ENCODE results near the gene PDGFB.

PDGFB gene

DNA sequence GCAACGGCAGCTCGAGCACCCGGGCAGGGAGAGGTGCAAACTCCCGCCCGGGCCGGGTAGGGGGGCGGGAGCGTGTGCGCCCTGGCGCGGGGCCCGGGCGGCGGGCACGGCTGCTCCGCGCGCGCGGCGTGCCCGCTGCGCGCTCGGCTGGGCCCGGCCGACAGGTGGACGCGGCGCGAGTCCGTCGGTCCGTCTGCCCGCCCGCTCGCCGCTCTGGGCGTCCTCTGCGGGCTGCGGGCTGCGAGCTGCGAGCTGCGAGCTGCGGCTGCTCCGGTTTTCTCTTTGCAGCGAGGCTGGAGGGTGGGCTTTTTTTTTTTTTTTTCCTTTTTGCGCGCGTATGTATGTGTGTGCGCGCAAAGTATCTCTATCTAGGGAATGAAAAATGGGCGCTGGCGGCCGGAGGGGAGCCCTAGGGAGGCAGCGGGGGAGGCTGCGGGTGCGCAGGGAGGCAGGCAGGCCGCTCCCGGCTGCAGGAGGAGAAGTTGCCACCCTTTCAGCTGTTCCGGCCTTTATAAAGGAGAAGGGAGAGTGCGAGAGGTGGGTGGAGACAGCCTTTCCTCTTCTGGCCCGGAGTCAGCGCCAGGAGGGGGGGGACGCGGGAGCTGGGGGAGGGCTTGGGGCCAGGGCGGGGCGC, at the start of gene PDGFB:
Gene PDGFB (minus strand): TSS at position 487 of the 634 bp plus-strand sequence. CDS start 1,019 bp downstream, outside the sequence.
- no peak for DNase-seq (ENCODE audit: low read depth in 1 of 2, low spot score in 1 of 2)

DNA sequence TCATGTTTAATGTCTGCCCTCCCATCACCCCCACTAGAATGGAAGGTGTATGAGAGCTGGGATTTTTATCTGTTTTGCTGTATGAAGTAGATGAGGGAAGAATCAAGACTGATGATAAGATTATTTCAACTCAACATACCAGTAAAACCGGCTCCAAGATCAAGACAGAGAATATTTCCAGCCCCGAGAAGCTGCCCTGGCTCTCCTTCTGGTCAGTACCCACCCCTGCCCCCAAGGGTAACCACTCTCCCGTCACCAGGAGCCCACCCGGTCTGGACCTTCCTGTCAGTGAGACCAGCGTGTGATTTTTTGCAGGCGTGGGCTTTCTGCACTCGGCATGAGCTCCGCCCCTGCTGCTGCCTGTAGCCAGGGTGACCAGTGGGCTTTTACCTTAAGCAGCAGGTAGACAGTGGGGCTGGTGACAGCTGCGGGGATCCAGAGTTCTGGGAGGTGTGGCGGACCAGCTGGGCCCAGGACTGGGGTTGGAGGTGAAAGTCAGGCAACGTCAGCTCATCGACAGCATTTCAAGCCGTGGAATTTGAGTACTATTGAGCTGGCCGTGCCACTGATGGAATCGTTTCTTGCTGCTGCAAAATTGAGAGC, 49.1 kb upstream of the PDGFB start:
- DNase-seq (ENCODE audit: low read depth in 1 of 2, low spot score in 1 of 2), result no peak

DNA sequence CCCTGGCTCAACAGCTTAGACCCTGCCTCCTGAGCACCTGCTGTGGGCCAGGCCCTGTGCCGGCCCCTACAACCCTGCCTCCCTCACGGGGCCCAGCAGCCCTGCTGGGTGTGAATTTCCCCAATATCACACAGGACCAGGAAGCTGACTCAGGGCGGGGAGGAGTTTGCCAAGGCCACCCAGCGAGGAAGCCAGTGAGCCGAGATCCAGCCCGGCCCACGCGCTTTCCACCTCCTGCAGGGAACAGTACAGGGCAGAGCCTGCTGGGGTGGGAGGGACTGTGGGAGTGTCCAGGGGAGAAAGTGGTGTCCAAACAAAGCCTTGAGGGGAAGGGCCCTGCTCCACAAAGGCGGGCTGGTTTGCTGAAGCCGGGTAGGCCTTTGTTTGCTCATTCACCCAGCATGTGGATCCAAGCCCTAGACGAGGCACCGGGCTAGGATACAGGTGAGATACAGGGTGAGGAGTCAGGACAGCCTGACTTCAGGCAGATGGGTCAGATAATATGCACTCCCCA, 47.8 kb upstream of the PDGFB start:
- DNase-seq (ENCODE audit: low read depth in 1 of 2, low spot score in 1 of 2), result no peak

DNA sequence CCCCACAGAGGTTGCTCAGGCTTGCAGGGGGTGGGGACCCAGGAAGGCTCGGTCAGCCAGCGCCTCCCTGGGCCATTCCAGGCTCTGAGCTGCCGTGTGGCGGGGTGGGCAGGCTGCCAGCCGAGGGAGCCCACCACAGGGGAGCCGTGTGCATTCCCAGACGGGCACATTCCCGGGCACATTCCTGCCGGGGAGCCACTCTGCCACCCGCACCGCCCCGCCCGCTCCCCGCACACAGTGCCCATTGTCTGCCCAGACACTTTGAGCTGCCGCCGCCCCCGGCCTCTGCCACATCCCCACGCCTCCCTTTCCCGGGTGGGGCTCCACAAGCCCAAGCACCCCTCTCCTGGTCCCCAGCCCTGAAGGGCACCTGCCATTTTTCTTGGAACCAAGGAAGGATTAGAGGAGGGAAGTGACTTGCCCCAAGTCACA, 47.3 kb upstream of the PDGFB start:
- DNase-seq (ENCODE audit: low read depth in 1 of 2, low spot score in 1 of 2), result no peak

DNA sequence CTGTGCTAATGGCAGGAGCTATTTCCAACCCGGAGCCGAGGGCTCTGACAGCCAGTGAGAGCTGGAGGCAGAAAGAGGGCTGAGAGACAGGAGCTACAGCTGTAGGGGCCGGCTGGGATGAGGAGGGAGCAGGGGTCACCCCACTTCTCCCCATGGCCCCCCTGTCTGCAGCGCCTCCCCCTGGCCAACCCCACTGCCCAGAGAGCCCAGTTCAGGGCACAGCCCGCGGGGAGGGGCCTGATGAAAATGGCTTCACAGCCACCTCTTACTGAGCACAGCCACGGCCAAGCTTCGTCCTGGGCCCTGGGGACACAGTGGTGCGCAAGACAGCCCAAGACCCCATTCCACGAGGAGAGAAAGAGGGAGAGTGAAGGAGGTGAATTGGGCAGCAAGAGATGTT, 46.7 kb upstream of the PDGFB start:
- no peak for DNase-seq (ENCODE audit: low read depth in 1 of 2, low spot score in 1 of 2)

DNA sequence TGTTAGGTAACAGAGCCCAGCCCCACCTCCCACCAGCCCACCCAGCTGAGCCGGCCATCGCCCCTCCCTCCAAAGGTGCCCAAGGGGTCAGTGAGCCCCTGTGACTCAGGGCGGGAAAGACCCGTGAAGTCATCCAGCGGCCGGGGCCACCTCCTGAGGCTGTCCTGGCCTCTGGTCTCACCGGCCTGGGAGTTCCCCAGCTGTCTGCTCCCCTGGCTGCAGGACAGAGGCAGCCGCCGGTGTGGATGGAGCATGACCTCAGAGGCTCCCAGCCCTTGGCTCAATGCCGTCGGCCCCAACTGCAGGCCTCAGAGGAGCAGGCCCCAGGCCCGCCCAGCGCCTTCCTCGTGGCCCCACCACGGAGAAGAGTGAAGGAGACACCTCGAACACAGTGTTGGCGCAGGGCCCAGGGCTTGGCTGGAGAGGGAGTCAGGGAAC, 46.0 kb upstream of the PDGFB start:
- no peak for DNase-seq (ENCODE audit: low read depth in 1 of 2, low spot score in 1 of 2)

DNA sequence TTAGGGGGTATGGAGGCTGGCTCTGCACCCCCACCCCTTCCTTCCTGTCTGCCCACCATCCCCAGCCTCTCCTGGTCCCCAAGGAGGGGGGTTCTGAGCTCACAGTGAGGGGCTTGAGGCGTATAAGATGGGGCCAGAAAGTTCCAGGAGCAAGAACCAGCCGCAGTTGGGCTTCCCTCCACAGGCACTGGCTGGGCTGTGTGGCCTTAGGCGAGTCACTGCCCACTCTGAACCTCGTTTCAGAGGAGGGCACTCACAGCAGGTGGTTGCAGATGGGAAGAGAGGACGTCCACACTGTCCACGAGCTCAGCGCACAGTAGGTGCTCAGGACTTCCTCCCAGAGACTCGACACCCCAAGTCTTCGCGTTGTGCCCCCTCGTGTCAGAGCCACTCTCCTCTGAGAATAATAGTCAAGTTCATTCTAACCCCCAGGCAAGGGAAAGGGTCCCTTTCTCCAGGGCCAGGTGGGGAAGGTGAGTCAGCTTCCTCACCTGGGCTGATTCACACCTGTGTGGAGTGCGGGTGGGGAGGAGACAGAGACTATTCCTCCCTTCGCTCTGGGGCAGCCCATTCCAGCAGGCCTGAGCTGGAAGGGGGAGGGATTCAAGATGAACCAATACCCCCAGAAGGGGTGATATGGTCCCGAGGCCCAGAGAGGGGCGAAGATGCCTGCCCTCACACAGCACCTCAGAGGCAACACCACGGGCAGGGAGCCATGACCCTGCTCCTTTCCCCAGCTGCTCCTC, 45.4 kb upstream of the PDGFB start:
- no peak for DNase-seq (ENCODE audit: low read depth in 1 of 2, low spot score in 1 of 2)

DNA sequence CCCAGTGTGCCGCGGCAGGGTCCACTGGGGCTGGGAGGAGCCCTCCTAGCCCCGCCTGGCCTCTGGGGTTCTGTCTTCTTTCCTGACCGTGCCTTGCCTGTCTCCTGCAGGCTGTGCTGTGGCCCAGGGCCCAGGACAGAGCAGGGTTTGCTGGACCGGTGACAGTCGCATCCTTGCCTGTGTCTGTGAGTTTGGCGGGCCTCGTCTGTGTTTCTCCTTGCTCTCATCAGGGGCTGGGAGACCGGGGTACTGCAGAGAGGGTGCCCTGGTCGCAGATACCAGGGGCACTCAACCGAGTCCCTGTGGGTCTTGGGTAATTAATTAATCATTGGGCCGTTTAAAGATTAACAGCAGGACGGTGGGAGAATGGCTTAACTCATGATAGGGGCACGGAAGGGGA, 44.8 kb upstream of the PDGFB start:
- DNase-seq (ENCODE audit: low read depth in 1 of 2, low spot score in 1 of 2), result no peak

DNA sequence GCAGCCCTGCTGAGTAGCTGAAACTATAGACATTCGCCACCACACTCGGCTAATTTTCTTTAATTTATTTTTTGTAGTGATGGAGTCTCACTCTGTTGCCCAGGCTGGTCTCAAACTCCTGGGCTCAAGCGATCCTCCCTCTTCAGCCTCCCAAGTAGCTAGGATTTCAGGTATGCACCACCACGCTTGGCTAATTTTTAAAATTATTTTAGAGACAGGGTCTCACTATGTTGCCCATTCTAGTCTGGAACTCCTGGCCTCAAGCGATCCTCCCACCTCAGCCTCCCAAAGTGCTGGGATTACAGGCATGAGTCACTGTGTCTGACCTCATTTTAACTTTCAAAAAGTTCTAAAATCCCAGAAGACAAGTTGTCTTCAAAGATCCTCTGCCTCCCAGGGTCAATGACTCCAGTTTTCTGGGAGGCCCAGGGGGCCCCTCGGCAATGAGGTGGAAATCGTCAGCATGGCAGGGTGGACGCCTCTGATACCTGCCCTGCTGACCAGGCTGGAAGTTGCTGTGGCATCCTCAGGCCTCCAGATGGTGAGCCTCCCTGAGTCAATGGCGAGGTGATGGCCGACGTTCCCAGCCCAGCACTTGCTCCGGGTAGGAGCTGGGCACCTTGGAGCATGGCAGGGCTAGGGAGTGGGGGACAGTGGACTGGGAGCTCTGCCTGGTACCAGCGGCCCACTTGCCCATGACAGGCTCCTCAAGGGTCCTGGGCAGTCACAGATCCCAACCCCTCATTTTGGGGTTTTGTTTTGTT, 43.5 kb upstream of the PDGFB start:
- no peak for DNase-seq (ENCODE audit: low read depth in 1 of 2, low spot score in 1 of 2)

DNA sequence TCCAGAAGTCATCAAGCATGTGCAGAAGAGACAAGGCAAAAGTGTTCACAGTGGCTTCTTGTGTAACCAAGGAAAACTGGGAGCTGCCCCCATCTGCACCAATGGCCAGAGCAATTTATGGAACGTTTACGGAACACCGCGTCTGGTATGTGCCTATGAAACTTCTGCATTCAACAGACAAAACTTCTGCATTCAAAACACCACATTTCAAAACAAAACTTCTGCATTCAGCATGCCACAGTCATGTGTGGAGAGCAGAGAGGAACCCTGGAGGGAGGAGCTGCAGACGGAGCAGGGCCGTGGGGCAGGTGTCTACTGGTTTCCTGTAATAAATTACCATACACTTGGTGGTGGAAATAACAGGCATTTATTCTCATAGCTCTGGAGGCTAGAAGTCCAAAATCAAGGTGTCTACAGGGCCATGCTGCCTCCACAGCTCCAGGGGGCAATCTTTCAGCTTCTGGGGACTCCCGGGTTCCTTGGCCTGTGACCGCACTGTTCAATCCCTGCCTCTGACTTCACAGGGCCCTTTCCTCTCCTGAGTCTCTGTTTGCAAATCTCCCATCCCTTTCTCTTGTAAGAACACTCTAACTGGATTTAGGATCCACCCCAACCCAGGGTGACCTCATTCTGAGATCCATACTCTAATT, 42.4 kb upstream of the PDGFB start:
- no peak for DNase-seq (ENCODE audit: low read depth in 1 of 2, low spot score in 1 of 2)

DNA sequence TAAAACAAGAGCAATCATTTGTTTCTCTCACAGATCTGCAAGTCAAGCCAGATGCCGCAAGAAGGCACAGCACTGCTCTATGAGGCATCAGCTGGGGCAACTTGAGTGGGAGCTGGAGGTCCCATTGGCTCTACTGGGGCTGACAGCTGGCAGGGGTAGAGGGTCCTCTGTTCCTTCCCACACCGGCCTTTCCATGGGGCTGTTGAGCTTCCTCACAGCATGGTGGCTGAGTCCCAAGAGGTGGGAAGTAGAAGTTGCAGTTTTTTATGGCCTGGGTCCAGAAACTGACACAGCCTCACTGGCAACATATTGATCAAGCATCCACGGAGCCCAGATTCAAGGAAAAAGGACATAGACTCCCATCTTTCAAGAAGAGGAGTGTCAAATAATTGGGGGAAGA, 40.2 kb upstream of the PDGFB start:
- no peak for DNase-seq (ENCODE audit: low read depth in 1 of 2, low spot score in 1 of 2)

DNA sequence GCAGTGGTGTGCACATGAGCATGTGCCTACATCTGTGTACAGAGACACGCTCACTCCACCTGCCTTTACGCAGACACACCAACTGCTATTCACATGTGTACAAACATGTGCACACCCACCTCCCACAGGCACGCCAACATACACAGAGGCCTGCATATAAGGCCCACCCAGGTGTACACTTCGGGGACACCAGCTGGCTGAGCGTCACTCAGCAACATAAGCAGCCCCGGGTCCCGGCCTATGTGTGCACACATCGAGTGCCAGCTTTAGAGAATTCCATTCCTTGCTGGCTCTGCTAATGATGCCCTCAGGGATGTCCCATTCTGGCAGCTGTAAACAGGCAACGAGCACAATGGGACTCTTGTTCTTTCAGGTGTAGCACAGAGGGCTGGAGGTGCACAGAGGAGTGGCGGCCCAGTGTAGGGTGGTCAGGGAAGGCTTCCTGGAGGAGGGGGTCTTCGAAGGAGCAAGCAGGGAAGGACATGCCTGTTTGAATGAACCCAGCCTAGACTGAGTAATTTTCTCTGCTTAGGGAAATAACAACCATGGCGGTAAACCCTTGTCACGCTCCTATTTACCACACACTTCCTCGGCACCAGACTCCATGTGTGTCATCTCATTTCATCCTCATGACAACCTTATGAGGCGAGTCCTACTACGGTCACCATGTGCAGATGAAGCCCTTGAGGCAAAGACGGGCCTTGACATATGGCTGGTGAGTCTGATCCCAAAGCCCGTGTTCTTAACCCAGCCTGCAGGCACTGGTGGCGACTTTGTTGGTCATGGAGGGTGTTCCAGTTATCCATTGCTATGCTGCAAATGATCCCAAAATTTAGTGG, 39.6 kb upstream of the PDGFB start:
- DNase-seq (ENCODE audit: low read depth in 1 of 2, low spot score in 1 of 2), result no peak

DNA sequence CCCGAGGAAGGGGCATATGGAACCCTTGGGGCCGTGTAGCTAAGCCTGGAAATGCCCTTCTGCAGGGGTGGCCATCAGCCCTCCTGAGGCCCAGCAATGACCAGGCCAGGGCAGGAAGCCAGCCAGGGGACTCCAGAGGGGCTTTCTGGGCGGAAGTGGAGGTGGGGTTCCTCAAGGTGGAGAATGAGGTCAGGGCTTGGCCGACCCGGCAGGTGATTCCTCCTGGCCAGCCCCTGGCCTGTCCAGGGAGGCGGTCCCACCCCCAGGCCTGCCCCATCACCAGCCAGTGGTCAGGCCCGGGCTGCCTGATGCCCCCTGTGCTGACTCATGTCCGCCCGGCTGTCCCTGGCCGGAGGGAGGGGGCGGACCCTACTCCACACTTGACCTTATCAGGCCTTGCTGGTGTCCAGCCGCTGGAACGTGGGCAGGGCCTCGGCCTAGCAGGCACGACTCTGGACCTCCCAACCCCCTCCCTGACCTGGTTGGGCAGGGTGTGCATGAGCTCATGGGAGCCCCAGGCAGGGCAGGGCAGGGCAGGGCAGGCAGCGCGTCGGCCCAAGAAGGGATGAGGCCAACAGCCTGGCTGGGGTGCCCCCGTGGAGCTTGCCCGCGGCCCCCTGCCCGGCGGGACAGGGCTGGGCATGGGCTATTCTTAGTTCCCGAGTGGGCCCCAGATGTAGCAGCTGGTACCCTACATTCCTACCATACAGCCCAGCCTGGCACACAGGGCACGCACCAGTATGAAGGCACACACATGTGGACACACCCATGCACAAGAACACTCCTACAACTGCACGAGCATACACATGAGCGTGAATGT, 38.8 kb upstream of the PDGFB start:
- no peak for DNase-seq (ENCODE audit: low read depth in 1 of 2, low spot score in 1 of 2)

DNA sequence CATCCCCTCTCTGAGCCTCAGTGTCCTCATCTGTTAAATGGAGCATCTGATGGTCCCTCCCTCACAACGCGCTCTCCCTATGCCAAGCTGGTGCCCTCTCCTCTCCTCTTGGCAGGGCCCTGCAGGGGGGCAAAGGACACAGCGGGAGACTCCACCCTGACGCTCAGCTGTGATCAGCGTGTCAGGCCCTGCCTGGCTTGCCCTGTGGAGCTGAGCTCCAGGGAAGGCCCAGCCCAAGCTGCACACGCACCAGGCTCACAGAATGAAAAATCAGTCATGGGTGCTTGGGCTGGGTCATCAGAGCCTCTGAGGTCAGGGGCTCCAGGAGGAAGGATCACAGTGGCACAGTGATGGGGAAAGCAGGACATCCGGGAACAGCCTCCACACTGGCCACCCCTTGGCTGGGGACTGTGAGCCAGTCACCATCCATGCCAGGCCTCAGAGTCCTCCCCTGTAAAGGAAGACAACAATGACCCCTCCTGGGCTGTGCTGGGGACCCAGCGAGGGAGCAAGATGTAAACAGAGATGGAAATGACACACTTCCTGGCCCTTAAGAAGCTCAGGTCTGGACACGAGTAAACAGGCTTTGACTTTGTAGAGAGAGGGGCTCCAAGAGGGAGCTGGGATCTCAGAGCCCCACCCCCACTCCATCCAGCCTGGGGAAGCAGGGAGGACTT, 38.0 kb upstream of the PDGFB start:
- no peak for DNase-seq (ENCODE audit: low read depth in 1 of 2, low spot score in 1 of 2)

DNA sequence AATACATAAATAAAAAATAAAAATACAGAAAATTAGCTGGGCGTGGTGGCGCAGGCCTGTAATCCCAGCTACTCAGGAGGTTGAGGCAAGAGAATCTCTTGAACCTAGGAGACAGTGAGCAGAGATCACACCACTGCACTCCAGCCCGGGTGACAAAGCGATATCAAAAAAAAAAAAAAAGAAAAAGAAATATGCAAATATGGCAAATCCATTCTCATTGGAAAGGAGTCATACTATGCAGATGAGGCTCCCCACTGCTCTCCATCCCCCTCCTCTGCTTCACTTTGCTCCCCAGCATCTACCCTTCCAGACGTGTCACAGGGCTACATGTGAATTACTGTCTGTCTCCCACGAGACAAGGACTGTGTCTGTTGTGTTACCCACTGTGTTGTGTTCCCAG, 36.3 kb upstream of the PDGFB start:
- DNase-seq (ENCODE audit: low read depth in 1 of 2, low spot score in 1 of 2), result no peak

DNA sequence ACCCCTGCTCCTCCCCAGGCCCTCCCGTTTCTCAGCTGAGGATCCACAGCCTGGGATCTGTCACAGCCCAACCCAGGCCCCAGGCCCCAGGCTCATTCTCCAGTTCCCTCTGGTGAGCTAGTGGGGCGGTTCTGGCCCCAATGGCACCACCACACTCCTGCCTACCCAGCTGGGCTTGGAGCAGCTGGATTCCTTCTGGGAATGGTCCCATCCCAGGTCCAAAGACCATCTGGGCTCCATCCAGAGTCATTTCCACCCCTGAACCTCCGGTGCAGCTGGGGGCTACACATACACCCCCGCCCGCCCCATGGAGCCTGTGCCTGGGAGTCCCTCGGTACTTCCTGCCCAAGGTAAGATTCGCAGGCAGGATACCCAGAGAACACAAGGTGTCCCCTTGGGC, 35.5 kb upstream of the PDGFB start:
- DNase-seq (ENCODE audit: low read depth in 1 of 2, low spot score in 1 of 2), result no peak

DNA sequence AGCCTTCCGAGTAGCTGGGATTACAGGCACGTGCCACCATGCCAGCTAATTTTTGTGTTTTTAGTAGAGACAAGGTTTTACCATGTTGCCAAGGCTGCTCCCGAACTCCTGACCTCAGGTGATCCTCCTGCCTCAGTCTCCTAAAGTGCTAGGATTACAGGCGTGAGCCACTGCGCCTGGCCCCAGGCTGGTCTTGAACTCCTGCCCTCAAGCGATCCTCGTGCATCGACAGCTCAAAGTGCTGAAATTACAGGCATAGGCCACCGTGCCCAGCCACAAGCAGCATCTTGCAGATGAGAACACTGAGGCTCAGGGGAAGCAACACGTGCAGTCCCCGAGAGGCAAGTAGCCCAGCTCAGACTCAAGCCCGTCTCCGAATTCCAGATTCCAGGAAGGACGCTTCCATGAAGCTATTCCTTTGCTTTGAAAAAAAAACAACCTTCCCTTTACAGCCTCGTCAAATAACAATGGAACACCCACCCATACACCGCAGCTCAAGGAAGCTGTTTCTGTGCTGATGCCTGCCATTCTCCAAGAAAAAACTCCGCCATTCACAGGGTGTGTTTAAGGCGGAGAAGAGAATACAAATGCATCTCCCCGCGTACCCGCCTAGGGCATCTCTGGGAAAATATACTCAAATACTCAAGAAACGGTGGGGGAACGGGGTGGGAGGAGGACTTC, 34.5 kb upstream of the PDGFB start:
- no peak for DNase-seq (ENCODE audit: low read depth in 1 of 2, low spot score in 1 of 2)

DNA sequence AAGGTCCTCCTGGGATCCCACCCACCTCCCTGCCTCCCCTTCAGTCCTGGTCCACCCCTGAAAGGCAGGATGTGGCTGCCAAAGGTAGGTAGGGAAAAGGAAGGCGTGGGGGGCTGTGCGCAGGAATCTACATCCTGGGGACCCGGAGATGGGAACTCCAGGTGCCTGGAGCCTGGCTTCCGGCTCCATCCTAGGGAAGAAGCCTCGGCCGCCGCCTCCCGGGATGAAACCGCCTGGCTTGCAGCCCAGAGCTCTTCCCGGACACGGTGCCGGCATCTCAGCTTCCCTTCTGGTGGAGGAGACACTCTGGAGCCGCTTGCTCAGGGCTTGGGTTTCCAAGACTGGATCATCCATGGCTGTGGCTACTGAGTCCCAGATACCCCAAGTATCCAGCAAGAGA, 33.3 kb upstream of the PDGFB start:
- DNase-seq (ENCODE audit: low read depth in 1 of 2, low spot score in 1 of 2), result no peak
